Measurements from ENCODE around the gene XXYLT1.
"Not testable (repeated sequence)": the region's sequence is repeated elsewhere in the genome, so short reads cannot be mapped to it uniquely, and the experiment has no call there.

XXYLT1 gene

DNA sequence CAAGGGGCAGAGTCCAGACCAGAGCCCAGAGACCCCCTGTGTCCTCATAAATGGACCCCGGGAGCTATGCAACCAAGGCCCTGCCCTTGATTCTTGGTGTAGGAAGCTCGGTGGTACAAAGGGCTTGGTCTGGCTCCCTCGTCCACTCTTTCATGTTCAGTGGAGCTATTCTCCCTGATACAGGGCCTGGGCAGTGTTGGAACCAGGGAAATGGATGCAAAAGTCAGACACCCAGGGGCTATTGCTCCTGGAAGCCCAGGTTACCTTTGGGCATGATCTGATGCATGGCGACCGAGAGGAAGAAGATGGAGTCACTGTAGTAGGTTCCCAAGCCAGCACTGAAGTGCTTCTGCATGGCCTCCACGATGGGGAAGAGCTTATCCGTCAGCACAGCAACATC, 44.5 kb downstream of the XXYLT1 start:
- DNase-seq, result no peak

DNA sequence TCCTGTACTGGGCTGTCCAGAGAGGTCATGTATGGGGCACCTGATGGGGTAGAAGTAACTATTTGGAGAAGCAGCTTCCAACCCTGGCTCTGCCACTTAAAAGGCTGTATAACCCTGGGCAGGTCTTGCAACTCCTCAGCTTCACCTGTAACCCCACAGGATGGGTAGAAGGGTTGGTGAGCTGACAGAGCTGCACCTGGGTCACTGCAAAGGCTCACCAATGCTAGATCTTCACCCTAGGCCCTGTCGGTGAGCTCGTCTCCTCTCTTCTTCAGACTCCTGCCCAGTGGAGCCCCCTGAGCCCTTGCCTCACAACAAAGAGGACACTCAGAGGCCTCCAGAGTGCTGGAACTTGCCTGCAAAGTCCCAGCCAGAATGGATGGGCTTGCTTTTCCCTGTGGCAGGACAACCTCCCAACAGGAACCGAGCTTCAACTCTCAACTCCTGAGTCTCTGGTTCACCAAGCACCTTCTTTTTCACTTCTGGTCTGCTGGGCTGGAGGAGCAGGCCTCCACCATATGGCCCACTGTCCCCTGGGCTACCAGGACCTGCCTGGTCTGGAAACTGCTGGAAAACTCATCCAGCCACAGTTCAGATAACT, 45.9 kb downstream of the XXYLT1 start:
- DNase-seq, result no peak

DNA sequence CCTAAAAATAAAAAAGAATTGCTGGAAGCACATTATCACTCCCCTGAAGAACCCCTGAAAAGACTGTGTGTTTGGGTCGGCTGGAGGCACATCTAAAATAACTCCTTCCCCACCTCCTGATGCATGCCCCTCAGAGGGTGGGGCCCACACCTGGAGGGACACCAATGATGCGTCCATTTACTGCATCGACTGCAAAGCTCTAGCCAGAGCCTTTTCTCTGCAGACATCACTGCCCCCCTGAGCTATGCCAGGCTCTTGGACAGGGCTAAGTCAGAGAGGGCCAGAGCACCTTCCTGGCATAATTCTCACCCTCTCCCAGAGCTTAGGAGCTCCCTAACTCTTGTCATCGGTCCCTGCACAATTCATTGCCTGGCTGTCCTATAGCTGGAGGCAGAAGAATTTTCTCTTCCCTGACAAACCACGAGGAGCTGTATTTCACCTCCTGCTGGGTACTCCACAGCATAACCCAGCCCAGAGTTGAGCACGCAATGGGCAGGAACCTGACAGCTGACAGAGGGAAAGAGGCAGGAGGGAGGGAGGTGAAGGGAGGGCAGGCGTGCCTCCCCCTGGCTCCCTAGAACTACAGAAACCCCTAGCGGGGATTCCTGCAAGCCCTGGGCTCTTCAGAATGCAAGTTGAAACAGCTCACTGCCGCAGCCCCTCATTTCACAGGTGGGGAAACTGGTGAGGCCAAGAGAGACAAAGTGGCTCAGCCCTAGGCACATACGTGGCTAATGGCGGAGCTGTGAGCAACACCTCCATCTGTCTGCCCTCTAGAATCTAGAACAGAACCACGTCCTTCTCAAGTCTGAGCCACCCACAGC, 46.6 kb downstream of the XXYLT1 start:
- no peak for DNase-seq

DNA sequence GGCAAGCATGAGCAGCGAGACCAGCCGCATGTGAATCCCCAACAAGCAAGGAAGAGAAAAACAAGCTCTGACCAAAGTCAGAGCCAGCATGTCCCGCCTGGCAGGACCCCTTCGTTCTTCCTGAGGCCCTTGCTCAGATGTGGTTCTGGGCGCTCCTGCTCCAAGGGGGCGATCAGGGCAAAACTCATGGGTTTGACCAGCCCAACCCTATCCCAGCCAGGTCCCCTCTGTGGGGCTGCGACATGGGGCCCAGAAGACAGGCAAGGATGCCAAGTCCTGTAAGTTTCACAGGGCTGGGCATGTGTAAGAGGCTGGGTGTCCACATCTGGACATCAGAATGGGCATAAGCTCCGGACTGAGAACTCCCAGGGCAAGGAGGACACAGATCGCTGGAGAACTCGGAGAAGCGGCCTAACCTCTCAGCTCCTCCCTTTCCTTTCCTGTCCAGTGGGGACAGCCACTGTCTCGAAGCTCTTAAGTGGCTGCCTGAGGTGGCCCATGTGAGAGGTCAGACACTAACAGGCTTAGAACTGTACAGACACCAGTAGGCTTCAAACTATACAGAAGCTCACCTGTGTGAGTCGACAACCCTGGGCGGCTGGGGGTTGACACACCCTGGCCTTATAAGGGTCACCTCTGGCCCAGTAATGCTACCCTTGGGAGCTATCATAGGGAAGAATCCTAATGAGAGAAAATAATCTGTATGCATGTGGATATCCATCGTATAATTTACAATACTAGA, 48.9 kb downstream of the XXYLT1 start:
- no peak for DNase-seq

DNA sequence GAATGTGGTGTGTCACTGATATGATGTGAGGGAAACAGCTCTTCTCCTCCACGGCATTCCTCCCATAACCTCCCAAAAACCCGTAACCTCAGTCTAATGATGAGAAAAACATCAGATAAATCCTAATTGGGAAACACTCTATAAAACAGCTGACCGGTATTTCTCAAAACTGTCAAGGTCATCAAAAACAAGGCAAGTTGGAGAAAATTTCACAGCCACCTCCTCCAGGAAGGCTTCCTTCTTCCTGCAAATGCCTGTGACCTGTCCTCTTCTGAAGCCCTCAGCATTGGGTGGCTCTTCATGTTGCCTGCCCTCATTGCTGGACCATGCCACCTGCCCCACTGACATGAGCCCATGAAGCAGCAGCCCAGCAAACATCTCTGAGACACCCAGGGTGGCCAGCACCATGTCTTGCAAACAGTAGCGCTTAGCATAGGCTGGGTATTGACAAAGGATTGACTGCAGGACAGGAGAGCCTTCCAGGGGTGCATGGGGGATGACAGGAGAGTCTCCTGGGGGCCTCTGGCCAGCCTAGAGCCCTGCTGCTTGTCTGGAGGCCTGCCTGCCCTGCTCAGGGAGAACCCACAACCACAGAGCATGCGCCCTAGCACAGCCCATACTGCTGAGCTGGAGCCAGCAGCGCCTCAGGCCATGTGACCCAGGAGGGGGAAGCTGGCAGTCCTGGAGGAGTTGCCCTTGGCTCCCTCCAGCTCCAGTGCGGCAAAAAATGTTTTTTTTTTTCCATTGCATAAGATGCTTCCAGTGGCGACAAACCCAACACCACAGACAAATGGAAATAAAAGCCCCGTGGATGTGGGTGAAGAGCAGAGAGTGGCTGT, 49.7 kb downstream of the XXYLT1 start:
- peak; percentile 39 for DNase-seq

DNA sequence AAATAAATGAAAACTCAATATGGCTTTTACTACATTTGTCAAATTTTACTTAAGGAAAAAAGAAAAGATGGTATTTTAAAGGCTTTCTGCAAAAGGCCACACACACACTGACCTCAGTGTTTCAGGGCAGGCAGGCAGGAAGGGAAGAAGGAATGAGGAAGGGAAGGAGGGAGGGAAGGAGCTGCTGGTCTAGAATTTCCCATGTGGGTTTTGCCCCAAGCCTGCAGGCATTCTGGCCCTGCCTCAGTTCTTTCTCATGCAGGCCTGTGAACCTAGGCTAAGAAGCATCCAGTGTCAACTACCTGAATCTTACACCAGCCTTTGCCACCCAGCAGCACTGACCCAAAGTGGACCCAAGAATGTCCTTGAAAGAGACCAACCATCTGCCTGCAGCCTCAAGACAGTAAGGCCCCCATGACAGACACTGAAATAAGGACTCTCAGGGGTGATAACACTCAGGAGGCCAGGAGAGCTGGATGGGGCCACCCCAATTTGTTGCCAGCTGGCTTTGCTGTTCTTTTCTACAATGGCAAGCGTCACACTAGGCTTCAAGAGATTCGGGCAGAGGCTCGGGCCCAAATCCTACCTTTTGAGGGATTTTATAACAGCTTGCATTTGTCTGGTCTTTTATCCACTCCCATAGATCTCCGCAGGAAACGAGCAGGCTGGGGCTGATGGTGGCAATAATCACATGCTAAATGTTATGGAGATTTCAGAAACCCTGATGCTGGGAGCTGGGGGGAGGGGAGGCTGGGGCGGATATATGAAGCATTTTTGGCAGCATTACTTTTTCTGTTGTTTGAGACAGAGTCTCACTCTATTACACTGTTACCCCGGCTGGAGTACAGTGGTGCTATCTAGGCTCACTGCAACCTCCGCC, 51.4 kb downstream of the XXYLT1 start:
- DNase-seq, result no peak

DNA sequence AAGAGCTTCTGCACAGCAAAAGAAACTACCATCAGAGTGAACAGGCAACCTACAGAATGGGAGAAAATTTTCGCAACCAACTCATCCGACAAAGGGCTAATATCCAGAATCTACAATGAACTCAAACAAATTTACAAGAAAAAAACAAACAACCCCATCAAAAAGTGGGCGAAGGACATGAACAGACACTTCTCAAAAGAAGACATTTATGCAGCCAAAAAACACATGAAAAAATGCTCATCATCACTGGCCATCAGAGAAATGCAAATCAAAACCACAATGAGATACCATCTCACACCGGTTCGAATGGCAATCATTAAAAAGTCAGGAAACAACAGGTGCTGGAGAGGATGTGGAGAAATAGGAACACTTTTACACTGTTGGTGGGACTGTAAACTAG, 52.6 kb downstream of the XXYLT1 start:
- not testable (repeated sequence) for DNase-seq

DNA sequence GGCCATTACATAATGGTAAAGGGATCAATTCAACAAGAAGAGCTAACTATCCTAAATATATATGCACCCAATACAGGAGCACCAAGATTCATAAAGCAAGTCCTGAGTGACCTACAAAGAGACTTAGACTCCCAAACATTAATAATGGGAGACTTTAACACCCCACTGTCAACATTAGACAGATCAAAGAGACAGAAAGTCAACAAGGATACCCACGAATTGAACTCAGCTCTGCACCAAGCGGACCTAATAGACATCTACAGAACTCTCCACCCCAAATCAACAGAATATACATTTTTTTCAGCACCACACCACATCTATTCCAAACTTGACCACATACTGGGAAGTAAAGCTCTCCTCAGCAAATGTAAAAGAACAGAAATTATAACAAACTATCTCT, 55.4 kb downstream of the XXYLT1 start:
- DNase-seq, result not testable (repeated sequence)

DNA sequence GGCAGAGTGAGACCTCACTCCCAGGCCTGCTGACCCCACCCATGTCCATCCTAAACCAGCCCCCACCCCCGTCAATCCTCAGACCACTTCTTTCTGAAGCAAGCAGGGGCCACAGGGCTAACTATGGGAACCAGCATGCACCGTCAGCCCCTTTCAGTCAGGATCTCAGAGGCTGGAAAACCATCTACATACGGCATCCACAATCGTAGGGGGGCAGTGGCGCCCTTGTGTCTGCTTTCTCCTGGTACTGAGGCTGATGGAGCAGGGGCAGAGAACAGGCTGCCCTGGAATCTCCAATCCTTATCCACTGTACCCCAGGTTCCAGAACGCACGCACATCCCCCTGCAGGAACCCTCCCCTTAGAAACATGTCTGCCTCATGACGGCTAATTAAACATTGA, 56.6 kb downstream of the XXYLT1 start:
- no peak for DNase-seq

DNA sequence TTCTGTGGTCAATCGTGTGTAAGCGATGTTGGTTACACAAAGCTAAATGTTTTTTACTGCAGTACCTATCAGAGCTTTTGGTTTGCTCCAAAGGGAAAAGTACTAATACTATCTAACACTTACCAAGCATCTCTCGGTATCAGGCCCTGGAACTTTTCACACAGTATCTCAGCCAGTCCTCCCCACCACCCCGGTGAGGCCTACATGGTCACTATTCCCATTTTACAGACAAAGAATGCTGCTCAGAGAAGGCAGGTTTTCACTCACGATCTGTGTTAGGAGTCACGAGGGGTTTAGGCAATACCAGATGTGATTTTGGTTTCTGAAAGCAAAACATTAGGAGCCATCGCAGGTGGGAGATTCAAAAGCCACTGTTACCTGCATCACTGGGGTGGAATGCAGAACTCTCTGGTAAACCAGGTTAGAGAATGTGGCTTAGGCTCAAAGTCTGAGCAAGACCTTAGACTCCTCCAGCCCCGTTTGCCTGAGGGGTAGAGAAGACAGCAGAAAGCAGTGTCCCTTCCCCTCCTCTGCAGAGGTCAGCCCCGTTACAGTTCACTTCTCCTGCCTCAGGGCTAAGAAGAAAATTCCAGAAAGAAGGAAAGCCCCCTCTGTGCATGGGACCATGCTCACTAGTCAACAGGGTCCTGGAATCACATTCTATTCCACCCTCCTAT, 57.2 kb downstream of the XXYLT1 start:
- DNase-seq, result no peak

DNA sequence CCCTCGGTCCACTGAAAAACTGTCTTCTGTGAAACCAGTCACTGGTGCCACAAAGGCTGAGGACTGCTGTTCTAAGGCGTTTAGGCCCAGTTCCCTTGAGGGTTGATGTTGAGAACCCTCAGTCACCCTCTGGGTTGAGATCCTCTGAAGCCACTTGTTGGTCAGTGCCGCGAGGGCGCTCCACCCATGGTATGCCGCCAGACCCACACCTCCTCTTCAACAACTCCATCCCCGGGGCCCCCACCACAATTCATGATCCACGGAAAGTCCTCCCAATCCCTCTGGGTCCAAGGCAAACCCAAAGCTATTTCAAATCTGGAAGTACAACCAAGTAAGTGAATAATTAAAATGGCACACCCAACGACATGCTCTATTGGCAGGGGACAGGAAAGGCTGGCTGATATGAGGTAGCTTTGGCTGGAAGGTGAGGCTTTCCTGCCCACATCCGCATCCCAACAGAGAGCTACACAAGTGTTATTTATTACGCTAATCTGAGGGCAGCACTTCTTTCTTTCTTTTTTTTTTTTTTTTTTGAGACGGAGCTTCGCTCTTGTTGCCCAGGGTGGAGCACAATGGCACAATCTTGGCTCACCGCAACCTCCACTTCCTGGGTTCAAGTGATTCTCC, 58.1 kb downstream of the XXYLT1 start:
- DNase-seq, result no peak

DNA sequence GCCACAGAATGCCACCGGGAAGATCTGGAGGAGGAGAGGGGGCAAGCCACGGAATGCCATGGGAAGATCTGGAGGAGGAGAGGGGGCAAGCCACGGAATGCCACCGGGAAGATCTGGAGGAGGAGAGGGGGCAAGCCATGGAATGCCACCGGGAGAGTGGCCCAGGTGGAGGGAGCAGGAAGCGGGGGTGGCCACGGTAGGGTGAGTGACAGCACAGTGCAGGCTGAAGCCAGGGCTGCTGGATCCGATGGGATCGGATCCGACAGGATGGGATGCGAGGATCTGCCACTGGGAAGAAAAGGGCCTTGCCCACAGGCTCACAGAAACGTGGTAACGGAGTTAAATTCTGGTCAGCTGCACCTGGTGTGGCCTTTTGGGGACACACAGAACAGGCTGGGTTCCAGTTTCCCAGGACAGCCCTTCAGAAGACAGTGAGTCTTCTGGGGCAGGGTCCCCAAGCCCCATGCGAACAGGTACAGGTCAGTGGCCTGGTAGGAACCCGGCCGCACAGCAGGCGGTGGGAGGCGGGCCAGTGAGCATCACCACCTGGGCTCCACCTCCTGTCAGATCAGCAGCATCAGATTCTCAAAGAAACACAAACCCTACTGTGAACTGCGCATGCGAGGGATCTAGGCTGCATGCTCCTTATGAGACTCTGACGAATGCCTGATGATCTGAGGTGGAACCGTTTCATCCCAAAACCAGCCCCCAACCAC, 58.8 kb downstream of the XXYLT1 start:
- no peak for DNase-seq

DNA sequence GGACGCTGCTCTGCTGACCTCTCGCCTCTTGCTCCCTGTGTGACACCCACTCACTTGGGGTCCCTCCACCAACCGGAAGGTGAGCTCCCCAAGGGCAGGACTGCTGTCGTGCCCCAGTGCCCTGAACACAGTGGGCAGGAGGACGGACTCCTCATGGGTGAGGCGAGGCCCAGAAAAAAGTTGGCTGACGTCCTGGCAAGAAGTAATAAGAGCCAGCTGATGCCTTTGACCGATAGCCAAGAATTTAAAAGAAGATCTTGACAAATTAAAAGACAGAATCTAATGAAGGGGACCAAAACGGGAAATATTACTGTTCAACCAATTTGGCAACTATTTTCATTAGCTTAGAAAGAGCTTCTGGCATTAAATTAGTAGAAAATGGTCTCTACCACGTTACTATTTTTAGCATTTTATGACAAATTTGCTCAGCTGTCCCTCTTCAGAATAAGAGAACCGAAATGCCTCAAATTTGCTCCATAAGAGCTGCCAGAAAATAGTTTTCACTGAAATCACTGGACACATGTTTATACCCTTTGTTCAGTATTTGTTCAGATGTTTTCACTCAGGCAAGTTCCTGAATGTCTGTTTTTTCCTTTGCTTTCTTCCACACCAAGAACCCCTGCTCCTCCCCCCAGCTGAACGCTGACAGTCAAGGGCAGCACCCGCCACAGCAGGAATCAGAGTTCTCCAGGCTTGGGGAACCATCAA, 60.5 kb downstream of the XXYLT1 start:
- DNase-seq, result no peak

DNA sequence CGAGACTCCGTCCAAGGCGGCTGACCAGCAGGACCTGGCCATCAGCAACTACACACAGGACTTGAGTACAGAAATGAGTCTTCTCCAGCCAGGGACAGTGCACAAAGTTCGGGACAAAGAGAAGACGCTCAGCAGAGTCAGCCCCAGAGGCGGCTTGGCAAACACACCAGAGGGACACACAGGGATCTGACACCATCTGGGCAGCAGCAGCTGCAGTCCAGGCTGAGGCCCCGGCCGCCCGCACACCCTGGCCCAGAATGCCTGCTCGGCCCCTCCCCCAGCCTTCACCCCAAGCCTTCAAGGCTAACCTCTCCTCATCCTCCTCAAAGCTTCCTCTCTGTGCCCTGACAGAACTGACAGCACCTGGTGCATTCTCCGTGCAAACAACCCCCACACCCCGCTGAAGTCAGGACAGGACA, 61.1 kb downstream of the XXYLT1 start:
- DNase-seq, result no peak

DNA sequence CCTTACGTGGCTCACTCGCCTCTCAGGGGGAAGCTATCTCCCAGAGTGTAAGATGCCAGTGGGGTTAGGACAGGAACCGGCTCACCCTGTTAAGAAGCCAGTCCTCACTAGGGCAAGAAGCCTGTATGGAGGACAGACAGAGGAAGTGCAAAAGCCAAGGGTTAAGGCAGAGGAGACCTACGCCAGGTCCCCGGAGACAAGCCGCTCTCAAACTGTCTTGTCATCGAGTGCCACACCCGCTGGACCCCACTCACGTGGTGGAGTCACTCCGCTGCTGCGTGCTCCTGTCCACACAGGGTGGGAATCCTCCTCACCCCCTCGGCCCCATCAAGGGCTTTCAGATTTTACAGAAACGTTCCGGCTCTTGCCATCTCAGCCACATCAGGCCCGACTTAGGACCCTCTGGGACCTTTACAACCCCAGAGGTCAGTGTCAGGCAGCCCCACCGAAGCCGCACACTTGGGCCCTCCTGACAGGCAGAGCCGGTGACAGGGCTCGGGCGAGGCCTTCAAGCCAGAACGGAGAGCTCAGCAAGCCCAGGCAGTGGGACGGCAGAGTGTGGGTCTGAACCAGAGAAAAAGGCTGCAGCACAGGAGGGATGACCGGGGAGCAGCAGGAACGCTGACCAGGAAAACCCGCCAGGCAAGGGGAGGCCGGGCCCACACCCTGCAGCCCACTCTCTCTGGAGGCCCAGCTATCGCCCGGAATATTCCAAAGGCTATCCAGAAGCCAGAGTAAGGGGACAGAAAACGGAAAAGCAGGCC, 61.7 kb downstream of the XXYLT1 start:
- DNase-seq, result no peak

DNA sequence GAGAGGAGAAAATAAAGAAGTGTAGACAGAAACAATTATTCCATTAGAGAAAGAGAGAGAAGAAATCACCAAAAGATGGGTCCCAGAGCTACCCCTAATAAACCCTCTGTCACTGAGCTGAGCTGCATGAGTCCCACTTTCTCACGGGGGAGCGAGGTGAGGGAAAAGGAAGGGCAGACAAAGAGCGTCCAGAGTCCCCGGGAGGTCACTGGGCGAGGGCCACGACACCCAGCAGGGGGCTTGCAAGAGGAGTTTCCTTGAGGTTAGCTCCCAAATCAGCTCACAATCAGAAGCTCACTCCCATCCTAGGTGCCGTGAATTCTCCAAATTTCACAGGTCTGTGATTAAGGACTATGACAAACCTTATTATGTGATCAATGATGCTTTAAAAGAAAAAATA, 62.3 kb downstream of the XXYLT1 start:
- no peak for DNase-seq

DNA sequence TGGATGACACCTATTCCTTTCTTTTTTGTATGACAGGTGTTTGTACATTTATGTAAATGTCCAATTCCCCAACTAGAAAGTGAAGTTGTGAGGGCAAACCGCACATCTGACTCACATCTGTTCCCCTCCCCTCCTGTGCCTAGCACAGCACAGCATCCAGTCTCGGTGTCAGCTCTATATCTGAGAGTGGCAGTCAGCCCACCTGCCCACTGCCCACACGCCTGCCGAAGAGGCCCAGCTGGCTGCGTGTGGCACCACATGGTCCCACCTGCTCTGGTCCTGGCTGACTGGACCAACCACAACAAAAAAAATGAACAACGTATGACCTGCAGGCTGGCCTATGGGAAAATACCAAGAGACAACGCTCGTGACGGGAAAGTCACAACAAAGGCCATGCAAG, 62.8 kb downstream of the XXYLT1 start:
- no peak for DNase-seq

DNA sequence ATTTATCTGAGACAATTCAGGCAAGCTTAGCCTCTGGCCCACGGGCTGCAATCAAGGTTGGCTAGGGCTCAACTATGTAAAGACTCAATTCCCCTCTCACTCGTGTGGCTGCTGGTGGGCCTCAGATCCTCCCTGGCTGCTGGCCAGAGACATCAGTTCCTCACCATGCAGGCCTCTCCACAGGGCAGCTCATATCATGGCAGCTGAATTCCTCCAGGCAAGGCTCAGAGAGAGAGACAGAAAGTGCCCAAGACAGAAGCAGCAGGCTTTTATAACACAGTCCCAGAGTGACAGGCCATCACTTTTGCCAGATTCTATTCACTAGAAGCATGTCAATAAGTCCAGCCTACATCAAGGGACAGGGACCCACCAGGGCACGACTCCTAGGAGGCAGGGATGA, 63.2 kb downstream of the XXYLT1 start:
- no peak for DNase-seq

DNA sequence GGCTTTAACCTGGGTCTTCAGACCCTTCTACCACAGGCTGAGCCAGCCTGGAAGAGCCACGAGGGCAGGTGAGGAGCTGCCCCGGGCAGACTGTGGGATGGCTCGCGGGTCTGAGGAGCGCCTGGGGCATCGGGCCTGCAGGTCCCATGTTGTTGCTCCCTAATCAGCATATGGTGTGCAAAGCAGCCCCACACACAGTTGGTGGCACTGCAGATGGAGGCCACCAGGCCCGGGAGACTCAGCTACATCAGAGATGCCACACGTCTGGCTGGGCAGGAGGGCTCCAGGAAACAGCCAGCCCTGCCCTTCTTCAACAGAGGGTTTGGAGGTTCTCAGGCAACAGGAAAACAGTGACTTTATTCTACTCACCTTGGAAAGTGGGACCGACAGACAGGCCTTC, 63.9 kb downstream of the XXYLT1 start:
- no peak for DNase-seq
